Myometrial cell (primary cell): ENCODE data around the gene EPB41L3. TPM values are rescaled to one million over a fixed set of nuclear protein-coding genes. Genes with fewer than 3 reads are reported as not detected.

ENCODE experiments used
- total RNA-seq: library from RNA; depleted of rRNA; stranded (reverse); fragments of >200 nt; gene quantifications from 2 replicates; pipeline ENCODE4 v1.2.3, GENCODE V29; 2015

Gene EPB41L3
- total RNA-seq: not detected in 2 replicates

DNA sequence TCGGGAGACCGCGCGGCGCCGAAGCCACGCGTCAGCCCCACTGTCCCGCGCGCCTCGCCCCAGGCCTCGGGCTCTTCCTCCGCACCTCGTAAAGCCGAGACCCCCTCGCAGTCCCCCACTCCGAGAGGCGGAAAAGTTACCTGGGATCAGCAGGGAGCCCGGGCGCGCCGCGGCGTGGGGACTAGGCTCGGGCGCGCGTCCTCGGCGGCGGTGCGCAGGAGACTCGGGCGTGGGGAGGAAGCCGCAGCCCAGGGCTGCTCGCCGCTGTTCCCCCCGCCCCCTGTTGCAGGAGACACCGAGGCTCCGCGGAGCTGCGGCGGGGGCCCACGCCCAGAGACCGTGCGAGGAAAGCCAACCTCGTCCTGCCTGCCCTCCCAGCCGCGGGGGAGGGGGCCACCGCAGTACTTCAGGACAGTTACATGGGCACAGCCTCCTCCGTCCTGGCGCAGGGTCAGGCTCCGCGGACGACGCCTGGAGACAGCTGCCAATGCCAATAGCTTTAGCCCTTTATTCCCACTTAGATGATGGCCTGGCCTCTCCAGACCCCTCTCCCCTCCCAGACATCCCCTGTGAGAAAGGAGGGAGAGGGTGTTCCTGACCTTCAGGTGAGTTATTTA is at the start of gene EPB41L3:
TSS of gene EPB41L3 (minus strand) at position 225 of the 617 bp plus-strand sequence. CDS start 54,814 bp downstream, outside the sequence.

Other genes starting within 250 kb of the EPB41L3 start
- 7.8 and 9.6 TPM in 2 replicates for gene ZBTB14, start 248.3 kb downstream of the EPB41L3 start, total RNA-seq